GM11168 (cell line): Measurements from ENCODE around the gene ARMC7.
"Not testable (repeated sequence)": the region's sequence is repeated elsewhere in the genome, so short reads cannot be mapped to it uniquely, and the experiment has no call there.

Experiments used
- in situ Hi-C: fragments of 300-500 bp; cut with MboI; formaldehyde crosslinking; loops from one replicate; pipeline ENCODE4 v1.12.0; 2022; ENCODE audit warnings: low sequenced_read_pairs; ENCODE audit not compliant: unreplicated experiment

Gene ARMC7

GRCh38 chr17:75146592-75146991 lies 36.8 kb downstream of the ARMC7 start:
- in situ Hi-C loops = no loop called here

GRCh38 chr17:75147878-75148546 lies 38.2 kb downstream of the ARMC7 start:
- in situ Hi-C loops = no loop called here

GRCh38 chr17:75151930-75152329 lies 42.2 kb downstream of the ARMC7 start:
- in situ Hi-C loops = no loop called here

- in situ Hi-C loops = no loop called here
These were observed 42.8 kb downstream of the ARMC7 start for GRCh38 chr17:75152523-75152921.

GRCh38 chr17:75152922-75153779 lies 43.4 kb downstream of the ARMC7 start:
- in situ Hi-C loops = no loop called here

GRCh38 chr17:75153780-75154194 lies 44.0 kb downstream of the ARMC7 start:
- in situ Hi-C loops = no loop called here

GRCh38 chr17:75154195-75155106 lies 44.7 kb downstream of the ARMC7 start, which contains the start of gene JPT1:
Gene JPT1, minus strand, starts transcription at chr17:75154512. Its CDS starts 115 bp downstream, at chr17:75154397.
- in situ Hi-C loops = no loop called here

GRCh38 chr17:75155191-75155601 lies 45.4 kb downstream of the ARMC7 start:
- in situ Hi-C loops = no loop called here

GRCh38 chr17:75158480-75158879 lies 48.7 kb downstream of the ARMC7 start:
- in situ Hi-C loops = not testable (repeated sequence)

- in situ Hi-C loops = no loop called here
These were observed 49.6 kb downstream of the ARMC7 start for GRCh38 chr17:75159196-75160031.

GRCh38 chr17:75160211-75160610 lies 50.4 kb downstream of the ARMC7 start:
- in situ Hi-C loops = no loop called here

- in situ Hi-C loops = no loop called here
These were observed 53.3 kb downstream of the ARMC7 start for GRCh38 chr17:75163074-75163473.

GRCh38 chr17:75164606-75165005 lies 54.8 kb downstream of the ARMC7 start:
- in situ Hi-C loops = not testable (repeated sequence)

- in situ Hi-C loops = no loop called here
These were observed 59.2 kb downstream of the ARMC7 start for GRCh38 chr17:75168998-75169397.

- in situ Hi-C loops = no loop called here
These were observed 63.8 kb downstream of the ARMC7 start for GRCh38 chr17:75173526-75173925.

- in situ Hi-C loops = no loop called here
These were observed 65.2 kb downstream of the ARMC7 start for GRCh38 chr17:75174996-75175395.

GRCh38 chr17:75176625-75177024 lies 66.9 kb downstream of the ARMC7 start:
- in situ Hi-C loops = no loop called here

- in situ Hi-C loops = no loop called here
These were observed 68.7 kb downstream of the ARMC7 start for GRCh38 chr17:75178453-75178852.
